Dermis microvascular lymphatic vessel endothelial cell (primary cell): Measurements from ENCODE around the gene ENDOD1. TPM values are rescaled to one million over a fixed set of nuclear protein-coding genes. Genes with fewer than 3 reads are reported as not detected.
"Not testable (repeated sequence)": the region's sequence is repeated elsewhere in the genome, so short reads cannot be mapped to it uniquely, and the experiment has no call there.

Experiments
- DNase-seq, 2 donors: peaks; one replicate each; pipeline versions ENCODE4 v3.0.0 to v3.0.0-alpha.2; 2010; ENCODE audit warnings: low read depth in 2 of 2
- total RNA-seq: library from RNA; depleted of rRNA; stranded (reverse); fragments of >200 nt; gene quantifications from 2 replicates; pipeline ENCODE4 v1.2.1, GENCODE V29; 2014

ENDOD1 gene
- total RNA-seq, 1 donor from 2014 or later, result 56.0 TPM

DNA sequence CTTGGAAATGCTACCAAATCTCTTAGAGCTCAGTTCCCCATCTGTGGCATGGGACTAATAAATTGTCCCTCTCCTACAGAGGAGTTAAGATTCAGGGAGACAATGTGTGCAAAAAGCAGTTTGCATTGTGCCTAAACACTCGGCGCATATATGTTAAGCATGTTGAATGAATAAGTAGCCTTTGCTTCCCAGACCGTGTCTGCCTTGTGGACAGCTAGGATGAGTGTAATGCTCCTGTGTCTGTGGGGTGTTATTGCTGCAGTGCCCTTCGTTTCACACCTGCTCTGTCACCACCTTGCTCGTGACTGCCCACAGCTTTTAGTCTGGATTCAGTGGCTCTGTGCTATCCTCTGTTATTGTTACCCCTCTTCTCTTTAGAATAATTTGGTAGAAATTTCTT is 14.1 kb downstream of the ENDOD1 start:
- no peak for DNase-seq

DNA sequence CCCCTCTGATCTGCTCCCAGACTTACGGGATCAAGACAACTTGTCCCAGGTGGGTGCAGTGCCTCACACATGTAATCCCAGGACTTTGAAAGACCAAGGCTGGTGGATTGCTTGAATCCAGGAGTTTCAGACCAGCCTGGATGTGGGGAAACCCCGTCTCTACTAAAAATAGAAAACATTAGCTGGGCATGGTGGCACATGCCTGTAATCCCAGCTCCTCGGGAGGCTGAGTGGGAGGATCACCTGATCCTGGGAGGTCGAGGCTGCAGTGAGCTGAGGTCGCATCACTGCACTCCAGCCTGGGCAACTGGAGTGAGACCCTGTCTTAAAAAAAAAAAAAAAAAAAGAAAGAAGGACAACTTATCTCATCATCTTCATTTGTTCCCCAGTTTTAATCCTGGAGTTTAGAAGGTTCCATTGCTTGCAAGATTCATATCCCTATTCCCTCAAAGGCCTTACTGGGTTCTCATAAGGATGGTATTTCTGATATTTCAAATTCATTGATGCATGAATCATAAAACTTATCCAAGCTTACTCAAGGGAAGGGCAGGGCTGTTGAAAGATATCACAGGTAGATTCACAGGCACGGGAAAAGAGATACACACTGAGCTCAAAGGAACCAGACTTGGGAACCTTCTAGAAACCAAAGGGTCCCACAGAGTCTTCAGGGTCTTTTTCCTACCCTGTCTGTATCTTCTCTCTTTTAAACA is 14.6 kb downstream of the ENDOD1 start:
- no peak for DNase-seq

DNA sequence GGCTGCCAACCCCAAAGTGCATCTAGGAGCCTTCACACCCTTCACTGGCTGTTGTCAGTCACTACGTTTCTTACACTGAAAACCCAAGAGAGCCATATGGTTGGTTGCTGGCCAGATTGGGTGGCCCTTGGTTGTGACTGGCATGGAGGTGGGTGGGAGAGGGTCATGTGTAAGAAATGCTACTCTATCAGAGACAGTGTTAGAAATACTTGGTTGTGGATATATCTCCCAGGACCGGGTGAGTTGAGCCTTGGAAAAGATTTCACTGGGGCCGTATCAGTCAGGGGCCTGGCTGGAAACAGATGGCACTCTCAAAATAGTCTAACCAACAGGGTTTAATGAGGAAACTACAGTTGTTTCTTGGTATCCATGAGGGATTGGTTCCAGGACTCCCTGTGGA is 15.2 kb downstream of the ENDOD1 start:
- no peak for DNase-seq

DNA sequence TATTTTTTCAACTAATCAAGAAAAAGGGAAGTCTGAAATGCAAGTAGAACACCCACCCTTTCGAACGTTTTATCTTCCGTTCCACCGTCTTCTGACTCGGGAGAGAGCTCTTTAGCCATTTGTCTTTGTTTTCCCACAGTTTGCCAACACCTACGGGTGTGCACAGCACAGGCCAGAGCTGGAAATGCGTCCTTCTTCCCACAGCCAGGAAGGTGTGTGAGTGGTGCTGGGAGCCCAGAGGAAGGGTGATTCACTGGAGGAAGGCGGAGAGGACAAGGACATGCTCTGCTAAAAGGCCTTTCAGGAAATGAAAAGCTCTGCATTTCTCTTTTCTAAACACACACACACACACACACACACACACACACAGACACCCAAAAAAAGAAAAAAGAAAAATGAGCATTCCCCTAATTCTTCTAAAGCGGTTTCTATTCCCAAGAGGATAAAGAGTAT is 18.5 kb downstream of the ENDOD1 start:
- peak; percentile 82 to 97 for DNase-seq

DNA sequence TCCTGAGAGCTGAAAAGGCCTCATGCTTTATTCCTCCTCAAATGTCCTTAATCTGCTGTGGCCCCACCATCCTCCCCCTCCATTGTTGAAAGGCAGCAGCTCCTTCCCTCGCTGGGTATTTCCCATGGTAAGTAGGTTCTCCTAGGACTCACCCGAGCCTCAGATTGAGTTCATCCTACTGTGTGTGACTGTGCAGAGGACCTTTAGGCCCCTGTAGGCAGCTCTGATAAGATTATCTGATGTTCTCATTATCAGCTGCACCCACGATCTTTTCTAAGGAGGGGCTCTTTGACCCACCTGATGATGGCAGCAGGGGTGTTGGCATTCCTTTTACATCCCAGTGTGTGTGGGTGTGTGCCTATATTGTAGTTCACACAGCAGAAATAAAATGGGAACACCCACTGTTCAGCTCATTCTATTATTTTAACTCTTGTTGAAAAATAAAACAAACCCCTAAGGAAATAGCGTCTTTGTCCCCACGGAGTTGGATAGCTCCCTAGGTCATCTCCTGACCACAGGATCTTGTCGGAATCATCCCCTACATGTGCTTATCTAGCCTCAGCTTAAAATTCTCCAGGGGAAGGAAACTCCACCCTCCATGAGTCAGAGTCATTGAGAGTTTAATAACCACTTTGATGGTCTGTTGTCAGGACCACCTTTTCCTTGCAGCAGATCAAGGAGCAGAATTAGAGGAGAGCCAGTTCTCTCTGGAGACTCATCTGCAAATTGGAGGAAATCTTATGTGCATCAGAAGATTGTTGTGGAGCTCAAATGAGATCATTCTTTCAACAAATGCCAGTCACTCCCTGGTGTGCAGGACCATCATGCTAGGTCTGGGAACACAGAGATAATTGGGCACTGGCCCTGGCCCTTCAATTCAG is 19.3 kb downstream of the ENDOD1 start:
- peak in 1 of 2 donors; percentile 84 for DNase-seq

DNA sequence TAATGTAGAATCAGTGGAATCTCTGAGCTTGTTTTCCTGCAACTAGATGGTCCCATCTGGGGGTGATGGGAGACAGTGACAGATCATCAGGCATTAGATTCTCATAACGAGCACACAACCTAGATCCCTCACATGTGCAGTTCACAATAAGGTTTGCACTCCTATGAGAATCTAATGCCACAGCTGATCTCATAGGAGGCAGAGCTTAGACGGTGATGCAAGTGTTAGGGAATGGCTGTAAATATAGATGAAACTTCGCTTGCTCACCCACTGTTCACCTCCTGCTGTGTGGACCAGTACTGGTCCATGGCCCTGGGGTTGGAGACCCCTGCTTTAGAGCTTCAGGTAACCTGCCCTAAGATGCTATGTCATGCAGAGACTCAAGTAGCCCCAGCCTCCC is 21.8 kb downstream of the ENDOD1 start:
- not testable (repeated sequence) for DNase-seq

DNA sequence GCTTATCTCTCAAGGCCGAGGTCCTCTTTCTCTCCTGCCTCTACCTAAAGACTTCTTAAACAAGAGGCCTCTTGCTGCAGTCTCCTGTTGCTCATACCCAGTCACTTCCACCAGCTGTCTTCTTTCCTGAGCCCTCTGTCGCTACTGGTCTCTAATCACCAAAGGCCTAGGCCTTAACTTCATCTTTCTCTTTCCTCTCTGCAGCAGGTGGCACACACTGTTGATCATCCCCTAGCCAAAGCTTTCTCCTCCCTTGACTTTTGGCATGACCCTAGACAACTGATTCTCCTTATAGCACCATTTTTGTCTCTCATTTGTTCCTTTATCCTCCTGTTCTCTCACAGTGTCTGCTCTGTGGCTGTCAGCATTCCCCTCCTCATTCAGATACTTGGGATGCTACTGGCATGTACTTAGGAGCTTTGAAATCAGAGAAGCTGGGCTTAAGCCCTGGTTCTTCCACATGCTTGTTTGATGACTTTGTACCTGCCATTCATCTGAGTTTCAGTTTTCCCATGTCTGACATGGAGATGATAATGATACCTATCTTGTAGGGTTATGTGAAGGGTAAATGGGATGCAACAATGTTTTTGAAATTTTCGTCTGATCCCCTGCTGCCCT is 22.4 kb downstream of the ENDOD1 start:
- DNase-seq, result no peak

DNA sequence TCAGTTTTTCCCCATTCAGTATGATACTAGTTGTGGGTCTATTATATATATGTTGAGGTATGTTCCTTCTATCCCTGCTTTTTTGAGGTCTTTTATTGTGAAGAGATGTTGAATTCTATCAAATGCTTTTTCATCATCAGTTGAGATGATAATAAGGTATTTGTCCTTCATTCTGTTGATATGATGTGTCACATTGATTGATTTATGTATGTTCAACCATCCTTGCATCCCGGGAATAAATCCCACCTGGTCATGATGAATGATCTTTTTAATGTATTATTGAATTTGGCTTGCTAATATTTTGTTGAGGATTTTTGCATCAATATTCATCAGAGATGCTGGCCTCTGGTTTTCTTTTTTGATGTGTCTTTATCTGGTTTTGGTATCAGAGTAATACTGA is 26.0 kb downstream of the ENDOD1 start:
- no peak for DNase-seq

DNA sequence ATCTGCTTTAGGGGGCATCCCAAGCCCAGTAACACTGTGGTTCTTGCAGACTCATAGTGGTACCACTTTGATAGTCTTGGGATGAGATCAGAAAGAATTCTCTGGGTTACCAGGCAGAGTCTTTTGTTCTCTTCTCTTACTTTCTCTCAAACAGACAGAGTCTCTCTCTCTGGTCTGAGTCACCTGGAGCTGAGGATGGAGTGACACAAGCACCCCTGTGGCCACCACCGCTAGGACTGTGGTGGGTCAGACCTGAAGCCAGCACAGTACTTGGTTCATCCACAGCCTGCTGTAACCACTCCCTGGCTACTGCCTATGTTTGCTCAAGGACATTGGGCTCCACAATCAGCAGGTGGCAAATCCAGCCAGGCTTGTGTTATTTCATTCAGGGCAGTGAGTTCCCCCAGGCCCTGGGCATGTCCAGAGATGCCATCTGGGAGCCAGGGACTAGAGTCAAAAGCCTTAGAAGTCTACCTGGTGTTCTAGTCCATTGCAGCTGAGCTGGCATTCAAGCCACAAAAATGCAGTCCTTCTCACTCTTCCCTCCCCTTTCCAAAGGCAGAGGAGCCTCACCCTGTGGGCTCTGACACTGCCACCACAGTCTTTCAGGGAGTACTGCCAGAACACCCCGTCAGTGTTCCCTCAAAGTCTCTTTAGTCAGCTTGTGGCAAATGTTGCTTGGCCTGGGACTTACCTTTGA is 29.9 kb downstream of the ENDOD1 start:
- DNase-seq, result no peak

DNA sequence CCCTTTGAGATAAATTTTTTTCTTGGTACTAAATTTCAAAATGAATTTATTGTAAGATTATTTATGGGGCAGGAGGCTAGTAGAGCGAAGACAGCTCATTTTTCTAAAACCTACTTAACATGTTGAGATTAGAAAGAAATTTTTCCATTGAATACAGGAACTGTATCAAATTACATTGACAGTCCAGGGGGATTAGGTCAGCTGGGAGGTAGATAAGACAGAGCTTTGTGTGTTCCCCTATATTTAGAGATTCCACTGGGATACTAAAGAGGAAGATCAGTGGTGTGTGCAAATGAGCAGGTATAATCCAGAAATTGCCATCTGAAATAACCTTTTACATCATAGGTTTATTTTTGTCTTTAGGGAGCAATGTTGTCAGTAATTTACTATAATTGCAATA is 32.1 kb downstream of the ENDOD1 start:
- DNase-seq, result peak in 1 of 2 donors; percentile 6

DNA sequence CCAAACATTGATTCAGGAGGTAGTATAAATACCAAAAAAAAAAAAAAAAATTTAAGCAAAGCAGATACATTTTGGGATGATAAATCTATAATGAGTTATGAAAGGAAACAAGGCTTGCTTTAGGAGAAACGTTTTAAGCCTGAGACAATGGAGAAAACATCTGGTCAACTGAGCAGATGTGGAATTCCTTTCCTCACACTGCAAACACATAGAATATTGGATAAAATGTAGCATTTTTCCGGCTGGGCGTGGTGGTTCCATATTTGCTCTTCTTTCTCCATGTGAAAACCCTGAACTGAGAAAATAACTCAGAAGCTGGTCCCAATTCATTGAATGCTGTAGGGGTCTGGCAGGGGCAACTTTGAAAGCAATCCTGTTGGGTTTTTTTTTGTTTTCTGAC is 33.9 kb downstream of the ENDOD1 start:
- DNase-seq, result no peak

DNA sequence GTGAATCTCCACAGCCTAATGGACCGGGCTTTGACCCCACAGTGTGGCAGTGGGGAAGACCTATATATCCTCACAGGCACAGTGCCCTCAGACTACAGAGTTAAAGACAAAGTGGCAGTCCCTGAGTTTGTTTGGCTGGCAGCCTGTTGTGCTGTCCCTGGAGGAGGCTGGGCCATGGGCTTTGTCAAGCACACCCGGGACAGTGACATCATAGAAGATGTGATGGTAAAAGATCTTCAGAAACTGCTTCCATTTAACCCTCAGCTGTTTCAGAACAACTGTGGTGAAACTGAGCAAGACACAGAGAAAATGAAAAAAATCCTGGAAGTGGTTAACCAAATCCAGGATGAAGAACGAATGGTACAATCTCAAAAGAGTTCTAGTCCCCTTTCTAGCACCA is 39.0 kb downstream of the ENDOD1 start:
- no peak for DNase-seq

DNA sequence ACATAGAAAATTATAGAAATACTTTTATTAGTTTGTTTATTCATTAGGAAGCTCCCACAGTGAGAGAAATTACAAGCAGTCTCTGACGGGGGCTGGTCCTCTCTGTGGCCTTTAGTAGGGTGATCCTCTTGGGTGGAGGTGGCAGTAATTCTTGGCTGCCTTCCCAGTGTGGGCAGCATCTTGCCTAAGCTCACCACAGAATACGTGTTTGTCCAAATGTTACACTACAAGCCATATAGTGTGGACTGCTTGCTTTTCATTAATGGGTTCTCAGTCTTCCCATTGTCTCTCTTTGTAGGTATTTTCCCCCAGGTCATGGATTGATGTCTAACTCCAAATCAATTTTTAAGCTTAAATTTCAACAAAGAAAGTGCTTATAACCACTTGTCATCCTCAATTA is 43.3 kb downstream of the ENDOD1 start:
- DNase-seq, result no peak

DNA sequence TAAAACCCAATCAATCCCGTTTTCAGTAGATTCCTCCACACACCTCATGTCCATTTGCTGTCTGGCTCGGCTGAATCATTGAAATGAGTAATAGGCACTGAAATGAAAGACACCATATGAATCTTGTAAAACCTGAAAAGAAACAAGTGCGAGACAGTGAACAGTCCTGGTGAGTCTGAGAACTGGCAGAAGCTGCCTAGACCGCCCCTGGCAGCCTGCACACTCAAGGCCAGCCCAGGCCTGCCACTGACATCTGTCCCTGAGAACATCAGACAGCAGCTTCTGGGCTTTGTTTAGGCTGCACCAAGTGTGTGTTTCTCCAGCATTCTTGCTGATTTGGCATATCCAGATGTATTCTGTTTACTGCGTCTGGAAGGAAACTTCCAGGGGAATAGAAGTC is 44.8 kb downstream of the ENDOD1 start:
- DNase-seq, result no peak

DNA sequence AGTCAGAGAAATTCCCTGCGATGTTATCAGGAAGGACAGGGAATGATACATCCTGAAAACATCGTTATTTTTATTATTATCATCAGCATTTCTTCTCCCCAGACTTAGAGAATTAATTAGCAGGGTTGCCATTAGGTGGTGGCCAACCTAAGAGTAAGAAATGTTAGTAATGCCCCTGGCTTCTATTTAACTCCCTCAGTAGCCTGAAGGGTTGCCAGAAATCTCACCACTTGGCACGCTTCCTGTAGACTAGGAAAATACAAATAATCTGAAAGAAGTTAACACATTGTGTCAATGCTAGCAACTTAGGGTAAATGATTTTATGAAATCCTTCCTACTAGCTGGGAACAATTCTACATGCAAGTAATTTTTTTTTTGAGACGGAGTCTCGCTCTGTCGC is 45.5 kb downstream of the ENDOD1 start:
- no peak for DNase-seq

DNA sequence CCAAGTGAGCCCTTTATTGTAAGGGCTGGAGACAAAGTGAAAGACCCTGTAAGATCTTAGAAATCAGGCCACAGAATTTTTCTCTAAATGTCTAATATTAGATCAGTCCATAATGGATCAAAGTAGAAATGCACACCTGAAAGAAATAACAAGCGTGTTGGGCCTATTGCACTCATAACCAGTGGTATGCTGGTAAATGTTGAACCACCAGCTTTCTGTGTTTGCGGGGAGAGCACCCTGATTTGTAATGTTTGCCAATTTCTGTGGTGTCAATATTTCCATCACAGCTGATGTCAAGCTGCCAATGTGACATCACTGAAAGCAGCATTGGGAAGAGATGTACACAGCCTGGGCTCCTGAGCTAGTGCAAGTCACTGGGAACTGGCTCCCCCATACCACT is 46.2 kb downstream of the ENDOD1 start:
- DNase-seq, result no peak

DNA sequence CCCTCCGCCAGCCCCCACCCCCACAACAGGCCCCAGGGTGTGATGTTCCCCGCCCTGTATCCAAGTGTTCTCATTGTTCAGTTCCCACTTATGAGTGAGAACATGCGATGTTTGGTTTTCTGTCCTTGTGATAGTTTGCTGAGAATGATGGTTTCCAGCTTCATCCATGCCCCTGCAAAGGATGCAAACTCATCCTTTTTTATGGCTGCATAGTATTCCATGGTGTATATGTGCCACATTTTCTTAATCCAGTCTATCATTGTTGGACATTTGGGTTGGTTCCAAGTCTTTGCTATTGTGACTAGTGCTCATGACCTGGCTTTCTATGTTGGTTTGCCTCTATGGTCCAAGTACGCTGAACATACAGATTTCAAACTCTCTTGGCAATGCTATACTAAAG is 47.1 kb downstream of the ENDOD1 start:
- DNase-seq, result not testable (repeated sequence)

DNA sequence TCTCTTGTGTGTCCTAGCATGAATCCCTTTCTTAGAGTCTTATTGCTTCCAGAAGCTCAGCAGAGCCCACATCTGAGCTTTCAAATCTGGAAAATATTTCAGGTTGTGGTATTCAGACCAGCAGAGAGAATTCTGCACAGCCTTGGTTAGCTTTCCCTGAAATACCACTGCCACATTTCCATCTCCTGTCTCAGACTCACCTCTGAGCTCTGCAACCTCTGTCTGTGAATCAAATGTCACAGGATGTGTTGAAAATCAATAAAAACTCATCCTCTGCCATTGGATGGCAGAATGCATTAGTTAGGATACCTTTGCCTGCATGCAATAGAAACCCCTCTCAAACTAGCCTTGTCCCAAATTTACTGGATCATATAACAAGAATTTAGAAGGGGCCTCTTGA is 47.7 kb downstream of the ENDOD1 start:
- DNase-seq, result no peak

DNA sequence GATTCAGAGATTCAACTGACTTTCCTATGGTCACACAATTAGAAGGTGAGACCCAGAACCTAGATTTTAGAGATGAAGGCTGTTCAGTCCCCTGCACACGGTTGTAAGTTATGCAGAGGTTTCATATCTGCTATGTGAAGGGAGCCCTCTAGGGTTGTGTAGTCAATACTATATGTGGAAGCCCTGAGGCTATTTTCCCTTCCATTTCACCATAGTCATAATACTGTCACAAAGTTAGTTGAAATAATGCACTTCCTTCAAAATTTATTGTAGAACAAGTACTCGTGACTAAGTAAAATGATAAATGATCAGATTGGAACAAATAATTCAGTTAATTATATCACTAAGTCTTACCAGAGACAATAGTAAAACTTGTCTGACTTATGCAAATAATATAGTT is 48.8 kb downstream of the ENDOD1 start:
- peak; percentile 39 to 49 for DNase-seq

DNA sequence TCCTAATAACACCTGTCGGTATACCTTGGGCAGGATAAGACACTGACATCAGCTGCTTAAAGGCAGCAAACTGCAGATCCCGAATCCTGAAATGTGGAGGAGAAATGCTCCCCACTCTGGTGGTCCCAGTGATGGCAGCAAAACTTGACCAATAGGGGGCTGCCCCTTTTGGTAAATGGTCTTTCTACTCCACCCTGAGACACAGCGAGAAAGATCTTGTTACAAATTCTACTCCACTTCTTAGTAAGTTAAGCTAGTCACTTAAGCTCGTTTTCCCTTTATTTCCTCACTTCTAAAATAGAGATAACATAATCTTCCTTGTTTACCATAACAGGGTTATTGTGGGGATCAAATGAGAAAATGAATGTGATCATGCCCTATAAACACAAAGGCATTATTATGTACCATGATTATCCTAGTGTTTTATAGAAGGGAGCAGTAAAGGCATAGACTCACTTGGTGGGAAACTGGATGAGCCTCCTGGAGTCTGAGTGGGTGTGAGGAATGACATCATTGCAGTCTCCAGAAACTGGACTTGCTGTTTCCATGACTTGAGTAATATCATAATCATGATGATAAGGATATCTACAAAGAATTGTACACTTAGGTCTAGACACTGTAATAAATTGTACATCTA is 50.9 kb downstream of the ENDOD1 start:
- DNase-seq, result no peak

DNA sequence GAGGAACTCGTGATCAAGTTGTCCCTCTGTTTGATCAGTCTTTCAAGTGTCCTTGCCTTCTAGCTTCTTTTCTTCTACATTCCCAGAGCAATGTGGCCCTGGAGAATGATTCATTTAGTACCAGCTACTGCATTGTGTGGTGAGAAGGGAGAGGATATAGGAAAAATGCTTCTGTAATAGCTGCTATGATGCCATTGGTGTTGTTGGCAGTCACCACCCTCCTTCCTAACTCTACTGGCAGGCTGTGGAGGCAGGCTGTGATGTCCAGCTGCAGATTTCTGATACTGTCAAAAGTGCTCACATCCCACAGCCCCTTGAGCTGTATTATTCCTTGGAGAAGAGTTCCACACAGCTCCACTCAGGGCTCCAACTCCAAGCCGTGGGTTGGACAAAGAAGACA is 52.8 kb downstream of the ENDOD1 start:
- no peak for DNase-seq
